Smooth muscle cell of the pulmonary artery (primary cell): ENCODE data around the gene DNASE1. TPM values are rescaled to one million over a fixed set of nuclear protein-coding genes. Genes with fewer than 3 reads are reported as not detected.

Source experiments
- total RNA-seq: library from RNA; depleted of rRNA; stranded (reverse); fragments of >200 nt; gene quantifications from 2 replicates; pipeline ENCODE4 v1.2.3, GENCODE V29; 2014

DNASE1 gene, protein sequence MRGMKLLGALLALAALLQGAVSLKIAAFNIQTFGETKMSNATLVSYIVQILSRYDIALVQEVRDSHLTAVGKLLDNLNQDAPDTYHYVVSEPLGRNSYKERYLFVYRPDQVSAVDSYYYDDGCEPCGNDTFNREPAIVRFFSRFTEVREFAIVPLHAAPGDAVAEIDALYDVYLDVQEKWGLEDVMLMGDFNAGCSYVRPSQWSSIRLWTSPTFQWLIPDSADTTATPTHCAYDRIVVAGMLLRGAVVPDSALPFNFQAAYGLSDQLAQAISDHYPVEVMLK
- 23.7 and 26.2 TPM in 2 replicates for total RNA-seq

GRCh38 chr16:3654249-3654991, at the start of gene DNASE1:
DNASE1 (plus strand) TSS chr16:3654691; CDS start chr16:3655374, 683 bp downstream.

DNA sequence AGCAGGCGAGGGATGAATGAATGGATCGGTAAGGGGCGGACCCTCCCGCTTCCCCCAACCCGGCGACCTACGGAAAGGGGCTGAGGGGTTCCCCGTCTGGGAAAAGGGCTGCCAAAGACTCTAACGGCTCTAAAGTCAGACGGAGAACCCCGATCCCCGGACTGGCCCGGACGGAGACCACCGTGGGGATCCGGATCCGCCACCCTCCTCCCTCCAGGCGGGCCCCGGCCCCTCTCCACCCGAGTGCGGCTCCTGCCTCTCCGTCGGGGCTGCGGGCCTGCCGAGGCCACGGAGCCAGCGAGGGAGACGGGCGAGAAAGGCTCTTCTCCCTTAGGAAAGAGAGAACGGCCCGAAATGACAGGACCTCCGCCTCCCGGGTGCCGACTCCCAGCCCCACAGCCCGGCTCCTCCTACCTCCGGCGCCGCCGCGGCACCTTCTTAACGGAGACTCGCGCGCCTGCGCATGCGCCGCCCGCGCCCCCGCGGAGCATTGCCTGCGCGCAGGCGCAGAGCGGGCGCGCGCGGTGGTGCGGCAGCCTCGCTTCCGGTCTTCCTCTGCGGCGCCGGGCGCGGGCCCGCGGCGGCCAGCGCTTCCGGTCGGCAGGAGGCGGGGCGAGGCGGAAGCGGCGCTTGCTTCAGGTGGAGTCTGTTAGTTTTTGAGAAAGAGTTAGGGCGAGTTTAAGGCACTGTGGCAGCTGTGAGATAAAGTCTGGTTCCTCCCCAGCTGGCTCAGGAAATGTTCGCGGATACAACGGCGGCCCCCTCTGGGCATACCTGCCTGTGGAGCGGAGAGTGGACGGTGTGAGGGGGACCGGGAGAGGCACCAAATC, 43.1 kb upstream of the DNASE1 start, which contains the start of gene SLX4:
SLX4 (minus strand) TSS at position 461 of the 830 bp plus-strand sequence. CDS start 2,642 bp downstream, outside the sequence.

Other genes with a start within 250 kb of the DNASE1 start
- 1.9 and 2.1 TPM in 2 replicates for gene ZNF597, start 211.2 kb upstream of the DNASE1 start, total RNA-seq
- 16.6 and 17.7 TPM in 2 replicates for gene NAA60, start 211.0 kb upstream of the DNASE1 start, total RNA-seq
- gene C16orf90, start 159.2 kb upstream of the DNASE1 start, total RNA-seq: not detected in 2 replicates
- gene CLUAP1, start 153.7 kb upstream of the DNASE1 start, total RNA-seq: 16.4 and 16.9 TPM in 2 replicates
- gene NLRC3, start 77.3 kb upstream of the DNASE1 start, total RNA-seq: under 0.01 and 0.07 TPM in 2 replicates
- gene SLX4, start 43.1 kb upstream of the DNASE1 start, total RNA-seq: 4.9 and 6.1 TPM in 2 replicates
- 46.3 and 160 TPM in 2 replicates for gene TRAP1, start 62.8 kb downstream of the DNASE1 start, total RNA-seq
- gene CREBBP, start 226.0 kb downstream of the DNASE1 start, total RNA-seq: 19.6 and 21.4 TPM in 2 replicates